HG03175 (cell line): Measurements from ENCODE around the gene ZMYND8.
"Not testable (repeated sequence)": the region's sequence is repeated elsewhere in the genome, so short reads cannot be mapped to it uniquely, and the experiment has no call there.

Experiments
- ATAC-seq: cut with Tn5 transposase; IDR thresholded peaks from one replicate; pipeline ENCODE4 v1.9.1; 2021; ENCODE audit warnings: mild to moderate bottlenecking, moderate library complexity; ENCODE audit not compliant: unreplicated experiment

ZMYND8 gene

GRCh38 chr20:47188540-47188939 lies 168.0 kb downstream of the ZMYND8 start:
- no peak for ATAC-seq

GRCh38 chr20:47187450-47188195 lies 168.9 kb downstream of the ZMYND8 start:
- no peak for ATAC-seq

DNA sequence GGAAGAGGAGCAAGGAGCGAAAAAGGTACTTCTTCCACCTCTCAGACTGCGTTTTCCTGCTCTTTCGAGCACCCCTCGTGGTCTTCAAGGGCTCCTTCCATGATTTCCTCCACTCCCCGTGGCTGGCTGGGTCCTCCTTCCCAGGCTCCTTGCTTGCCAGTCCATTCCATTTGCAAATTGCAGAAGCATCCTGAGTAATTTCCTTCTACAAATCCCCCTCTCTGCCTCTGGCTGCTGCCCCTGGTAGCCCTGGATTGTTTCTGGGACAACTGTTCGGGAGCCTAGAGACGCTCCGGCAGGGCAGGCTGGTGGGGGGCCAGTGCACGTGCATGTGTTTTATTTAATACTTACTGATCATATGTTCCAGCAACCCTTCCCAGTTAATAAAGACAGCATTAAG lies 173.1 kb downstream of the ZMYND8 start:
- no peak for ATAC-seq

- ATAC-seq, result no peak
Measured at GRCh38 chr20:47181056-47181862, 175.2 kb downstream of the ZMYND8 start.

- no peak for ATAC-seq
Measured at GRCh38 chr20:47179267-47179666, 177.2 kb downstream of the ZMYND8 start.

- ATAC-seq, result no peak
Measured at GRCh38 chr20:47178851-47179250, 177.6 kb downstream of the ZMYND8 start.

DNA sequence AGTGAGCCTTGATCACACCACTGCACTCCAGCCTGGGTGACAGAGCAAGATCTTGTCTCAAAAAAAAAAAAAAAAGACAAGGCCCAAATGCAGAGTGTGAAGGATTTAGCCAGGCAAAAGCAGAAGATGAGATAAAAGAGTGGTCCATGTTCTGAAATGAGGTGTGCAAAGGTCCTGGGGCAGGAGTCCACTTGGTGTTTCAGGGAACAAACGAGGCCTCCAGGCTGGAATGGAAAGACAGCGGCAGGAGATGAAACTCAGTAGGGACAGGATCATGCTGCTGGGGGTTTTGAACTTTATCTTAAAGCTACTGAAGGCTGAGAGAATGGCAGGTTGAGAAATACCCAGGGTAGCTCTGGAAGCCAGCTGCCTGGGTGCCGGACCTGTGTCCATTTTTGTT lies 178.2 kb downstream of the ZMYND8 start:
- no peak for ATAC-seq

GRCh38 chr20:47176217-47176616 lies 180.3 kb downstream of the ZMYND8 start:
- not testable (repeated sequence) for ATAC-seq

DNA sequence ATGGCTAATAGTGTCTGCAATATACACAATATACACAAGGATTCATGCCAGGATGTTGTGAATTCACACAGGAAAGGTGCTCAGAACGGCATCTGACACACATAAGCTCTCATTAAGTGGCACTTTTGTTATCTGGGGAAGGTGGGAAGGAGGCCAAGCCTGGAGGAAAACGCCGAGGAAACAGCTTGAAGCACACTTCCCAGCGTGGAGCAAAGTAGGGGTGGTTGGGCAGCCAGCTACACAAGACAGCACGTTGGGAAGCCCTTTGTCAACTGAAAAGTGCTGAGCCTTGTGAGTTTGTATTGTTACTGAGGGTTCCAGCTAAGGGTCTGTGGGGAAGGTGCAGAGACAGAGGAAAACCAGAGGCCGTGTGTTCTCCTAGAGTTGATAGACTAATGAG lies 181.0 kb downstream of the ZMYND8 start:
- no peak for ATAC-seq

GRCh38 chr20:47174456-47175243 lies 181.8 kb downstream of the ZMYND8 start:
- ATAC-seq, result no peak

- no peak for ATAC-seq
Measured at GRCh38 chr20:47173596-47174216, 182.8 kb downstream of the ZMYND8 start.

DNA sequence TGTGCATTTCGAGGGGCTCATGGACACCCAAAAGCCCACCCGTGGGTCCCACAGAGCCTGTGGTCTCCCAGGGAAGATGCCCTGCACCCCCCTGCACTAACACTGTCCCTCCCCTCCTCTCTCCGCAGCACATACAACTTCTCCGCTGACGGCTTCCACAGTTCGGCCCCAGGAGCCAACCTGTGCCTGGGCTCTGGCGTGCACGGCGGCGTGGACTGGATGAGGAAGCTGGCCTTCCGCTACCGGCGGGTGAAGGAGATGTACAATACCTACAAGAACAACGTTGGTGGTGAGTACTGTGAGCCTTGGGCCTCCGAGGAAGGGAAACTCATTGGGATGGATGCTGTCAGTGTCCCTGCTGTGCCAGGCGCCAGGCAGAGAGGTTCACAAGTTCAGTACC lies 183.9 kb downstream of the ZMYND8 start:
- ATAC-seq, result no peak

DNA sequence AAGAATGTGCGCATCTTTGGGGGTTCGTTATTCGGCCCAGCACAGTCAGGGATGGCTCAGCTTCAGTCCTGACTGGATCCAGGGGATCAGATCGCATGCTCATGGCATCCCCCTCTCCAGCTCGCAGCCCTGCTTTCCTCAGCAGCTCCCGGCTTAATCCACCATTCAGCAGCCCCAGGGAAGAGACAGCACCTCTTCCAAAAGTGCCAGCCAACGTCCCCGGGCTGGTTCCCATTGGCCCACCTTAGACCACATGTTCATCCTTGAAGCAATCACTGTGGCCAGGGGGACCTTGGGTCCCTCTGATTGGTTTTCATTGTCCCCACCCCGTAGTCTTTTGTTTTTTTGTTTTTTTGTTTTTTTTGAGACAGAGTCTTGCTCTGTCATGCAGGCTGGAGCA lies 188.7 kb downstream of the ZMYND8 start:
- no peak for ATAC-seq

DNA sequence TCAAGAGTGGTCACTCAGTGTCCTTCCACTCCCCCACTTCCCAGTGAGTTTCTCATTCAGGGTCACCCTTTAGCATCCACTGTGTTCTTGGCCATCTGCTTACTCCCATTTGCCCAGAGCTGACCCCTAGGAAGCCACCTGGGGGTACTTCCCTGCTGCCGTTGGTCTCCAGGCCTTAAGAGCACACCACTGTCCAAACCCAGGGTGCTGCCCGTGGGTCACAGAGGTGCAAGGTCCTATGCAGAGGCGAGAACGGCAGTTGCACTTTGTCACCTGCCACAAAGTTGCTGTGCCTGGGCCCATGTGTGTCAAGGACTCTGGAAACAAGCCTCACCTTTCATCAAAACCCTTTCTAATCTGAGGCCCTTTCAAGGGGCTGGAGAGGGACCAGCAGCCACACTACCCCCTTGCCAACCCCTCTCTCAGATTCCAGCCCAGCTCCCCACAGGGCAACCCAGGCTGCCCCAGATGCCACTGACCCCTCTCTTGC lies 191.1 kb downstream of the ZMYND8 start:
- ATAC-seq, result no peak

GRCh38 chr20:47164140-47164539 lies 192.4 kb downstream of the ZMYND8 start:
- ATAC-seq, result no peak

GRCh38 chr20:47161411-47161810 lies 195.1 kb downstream of the ZMYND8 start:
- no peak for ATAC-seq

DNA sequence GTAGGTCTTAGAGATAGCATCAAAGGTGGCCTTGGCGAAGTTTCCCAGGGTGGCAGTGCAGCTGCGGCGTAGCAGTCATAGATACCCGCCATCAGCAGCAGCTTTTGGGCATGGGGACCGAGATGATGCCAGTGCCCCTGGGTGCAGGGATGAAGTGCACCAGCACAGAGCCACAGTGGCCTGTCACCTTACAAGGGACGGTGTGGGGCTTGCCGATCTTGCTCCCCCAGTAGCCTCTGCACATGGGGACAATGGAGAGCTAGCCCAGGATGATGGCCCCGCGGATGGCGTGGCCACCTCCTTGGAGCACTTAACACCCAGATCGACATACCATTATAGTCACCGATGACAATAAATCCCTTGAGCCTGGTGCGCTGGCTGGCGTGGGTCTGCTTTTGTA lies 195.5 kb downstream of the ZMYND8 start:
- ATAC-seq, result no peak

- no peak for ATAC-seq
Measured at GRCh38 chr20:47160240-47160639, 196.3 kb downstream of the ZMYND8 start.
